GM18498 (cell line): ENCODE results near the gene UST.
A peak's percentile ranks its signal among the peaks of the same experiment; 100 is the strongest.

Experiments used
- ATAC-seq: cut with Tn5 transposase; IDR thresholded peaks from one replicate; pipeline ENCODE4 v1.9.1; 2021; ENCODE audit warnings: mild to moderate bottlenecking, moderate library complexity; ENCODE audit not compliant: unreplicated experiment

The UST gene

GRCh38 chr6:149076355-149076734 lies 329.5 kb downstream of the UST start:
- ATAC-seq: no peak

GRCh38 chr6:149077208-149077607 lies 330.4 kb downstream of the UST start:
- ATAC-seq: no peak

- ATAC-seq: no peak
These were observed 331.5 kb downstream of the UST start for GRCh38 chr6:149078211-149078782.

- no peak for ATAC-seq
These were observed 332.6 kb downstream of the UST start for GRCh38 chr6:149079456-149079855.

GRCh38 chr6:149079911-149080491 lies 333.2 kb downstream of the UST start:
- no peak for ATAC-seq

GRCh38 chr6:149080511-149080910 lies 333.7 kb downstream of the UST start:
- no peak for ATAC-seq

- ATAC-seq: no peak
These were observed 334.5 kb downstream of the UST start for GRCh38 chr6:149081281-149081680.

GRCh38 chr6:149082320-149082719 lies 335.5 kb downstream of the UST start:
- peak; percentile 73 for ATAC-seq

- no peak for ATAC-seq
These were observed 337.2 kb downstream of the UST start for GRCh38 chr6:149084026-149084425.

- ATAC-seq: no peak
These were observed 338.2 kb downstream of the UST start for GRCh38 chr6:149084808-149085556.

GRCh38 chr6:149085557-149085938 lies 338.7 kb downstream of the UST start:
- ATAC-seq: no peak

GRCh38 chr6:149086363-149086762 lies 339.5 kb downstream of the UST start:
- no peak for ATAC-seq

GRCh38 chr6:149087898-149088297 lies 341.1 kb downstream of the UST start:
- ATAC-seq: no peak

- no peak for ATAC-seq
These were observed 341.5 kb downstream of the UST start for GRCh38 chr6:149088361-149088760.

- ATAC-seq: no peak
These were observed 342.7 kb downstream of the UST start for GRCh38 chr6:149089510-149089909.

GRCh38 chr6:149090937-149091336 lies 344.1 kb downstream of the UST start:
- no peak for ATAC-seq

GRCh38 chr6:149093643-149094042 lies 346.8 kb downstream of the UST start:
- ATAC-seq: no peak

- no peak for ATAC-seq
These were observed 347.3 kb downstream of the UST start for GRCh38 chr6:149094156-149094555.

GRCh38 chr6:149094934-149095351 lies 348.1 kb downstream of the UST start:
- no peak for ATAC-seq

GRCh38 chr6:149095842-149096241 lies 349.0 kb downstream of the UST start:
- ATAC-seq: no peak

- no peak for ATAC-seq
These were observed 351.0 kb downstream of the UST start for GRCh38 chr6:149097794-149098193.

GRCh38 chr6:149098700-149099276 lies 352.0 kb downstream of the UST start:
- ATAC-seq: no peak
